ENCODE measurements around the gene SLC12A2. TPM values are rescaled to one million over a fixed set of nuclear protein-coding genes. Genes with fewer than 3 reads are reported as not detected.

Gene SLC12A2
- total and polyA plus RNA-seq, 2 of the 4 experiments (the other 2 are of a cell fraction), result 5.6 to 30.3 TPM

DNA sequence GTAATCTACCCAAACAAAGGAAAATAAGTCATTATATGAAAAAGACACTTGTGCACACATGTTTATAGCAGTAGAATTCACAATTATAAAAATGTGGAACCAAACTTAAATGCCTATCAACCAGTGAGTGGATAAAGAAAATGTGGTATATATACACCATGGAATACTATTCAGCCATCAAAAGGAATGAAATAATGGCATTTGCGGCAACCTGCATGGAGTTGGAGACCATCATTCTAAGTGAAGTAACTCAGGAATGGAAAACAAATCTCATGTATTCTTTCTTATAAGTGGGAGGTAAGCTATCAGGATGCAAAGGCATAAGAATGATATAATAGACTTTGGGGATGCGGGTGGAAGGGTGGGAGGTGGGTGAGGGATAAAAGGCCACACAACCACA is 34.6 kb downstream of the SLC12A2 start:
- Histone ChIP-seq H3K4ac (ENCODE audit: low read depth, low read length) (no peak overlapping the region), H4K5ac (ENCODE audit: low read depth, low read length) (no peak overlapping the region), H3K9ac (ENCODE audit: low read depth, low read length) (no peak overlapping the region), H2BK15ac (ENCODE audit: low read depth, low read length) (no peak overlapping the region), H3K4me1 (ENCODE audit: control insufficient read depth, insufficient read depth, low read length) (no peaks in the 10 kb centered on the region), H2AK5ac (ENCODE audit: low read depth, low read length) (no peak overlapping the region), H2AK9ac (replicated peaks; ENCODE audit: low read depth, low read length, poor library complexity) (no peak overlapping the region), H4K91ac (ENCODE audit: insufficient read depth, low read depth, low read length) (no peak overlapping the region), H3K14ac (replicated peaks; ENCODE audit: low read depth, low read length) (no peak overlapping the region), H3K36me3 (ENCODE audit: control insufficient read depth, insufficient read depth, low read length) (peaks cover 3% of the 10 kb centered on the region), H2BK20ac (ENCODE audit: low read depth, low read length) (no peak overlapping the region), H3K9me3 (ENCODE audit: control insufficient read depth, insufficient read depth, low read length) (no peaks in the 10 kb centered on the region), H2BK5ac (ENCODE audit: low read depth, low read length, poor library complexity, severe bottlenecking) (no peak overlapping the region), H3K56ac (ENCODE audit: extremely low read depth, insufficient read depth, low read length) (no peak overlapping the region), H3K27ac (ENCODE audit: insufficient read depth, low read length) (no peak overlapping the region), H3K23ac (ENCODE audit: low read depth, low read length) (no peak overlapping the region), H3K27me3 (ENCODE audit: control insufficient read depth, insufficient read depth, low read length) (no peaks in the 10 kb centered on the region), H3K4me3 (ENCODE audit: insufficient read depth, low read depth, low read length) (no peak overlapping the region), H3K79me1 (ENCODE audit: low read depth in 1 of 2, low read length in 2 of 2) (no peaks in the 10 kb centered on the region), H3K4me2 (ENCODE audit: low read depth, low read length) (no peak overlapping the region), H4K8ac (ENCODE audit: low read depth in 2 of 2, low read length in 2 of 2) (no peak overlapping the region), H4K20me1 (ENCODE audit: insufficient read depth, low read length) (no peaks in the 10 kb centered on the region), H2BK120ac (ENCODE audit: low read depth, low read length) (no peak overlapping the region), H3K9me1 (ENCODE audit: insufficient read depth, low read length) (no peaks in the 10 kb centered on the region), H2AFZ (replicated peaks; ENCODE audit: low read length, poor library complexity) (no peak overlapping the region), H3K18ac (ENCODE audit: low read depth, low read length) (no peak overlapping the region)
- intact Hi-C loops (cut with micrococcal nuclease) (no loop called here), dilution Hi-C loops (cut with HindIII; ENCODE audit: low sequenced_read_pairs, unreplicated experiment) (no loop called here), in situ Hi-C loops (cut with MboI; ENCODE audit: low sequenced_read_pairs) (no loop called here)
- no peak for TF ChIP-seq MAZ (IDR thresholded peaks at IDR 0.05; ENCODE audit: borderline replicate concordance, low read depth, low read length)
- TF ChIP-seq BHLHE40 (IDR thresholded peaks at IDR 0.05; ENCODE audit: low read depth, low read length), result no peak
- TF ChIP-seq, protein P1, sequence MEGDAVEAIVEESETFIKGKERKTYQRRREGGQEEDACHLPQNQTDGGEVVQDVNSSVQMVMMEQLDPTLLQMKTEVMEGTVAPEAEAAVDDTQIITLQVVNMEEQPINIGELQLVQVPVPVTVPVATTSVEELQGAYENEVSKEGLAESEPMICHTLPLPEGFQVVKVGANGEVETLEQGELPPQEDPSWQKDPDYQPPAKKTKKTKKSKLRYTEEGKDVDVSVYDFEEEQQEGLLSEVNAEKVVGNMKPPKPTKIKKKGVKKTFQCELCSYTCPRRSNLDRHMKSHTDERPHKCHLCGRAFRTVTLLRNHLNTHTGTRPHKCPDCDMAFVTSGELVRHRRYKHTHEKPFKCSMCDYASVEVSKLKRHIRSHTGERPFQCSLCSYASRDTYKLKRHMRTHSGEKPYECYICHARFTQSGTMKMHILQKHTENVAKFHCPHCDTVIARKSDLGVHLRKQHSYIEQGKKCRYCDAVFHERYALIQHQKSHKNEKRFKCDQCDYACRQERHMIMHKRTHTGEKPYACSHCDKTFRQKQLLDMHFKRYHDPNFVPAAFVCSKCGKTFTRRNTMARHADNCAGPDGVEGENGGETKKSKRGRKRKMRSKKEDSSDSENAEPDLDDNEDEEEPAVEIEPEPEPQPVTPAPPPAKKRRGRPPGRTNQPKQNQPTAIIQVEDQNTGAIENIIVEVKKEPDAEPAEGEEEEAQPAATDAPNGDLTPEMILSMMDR (conservative IDR thresholded peaks at IDR 0.05; ENCODE audit: low read depth, low read length), result no peak
- no peak for TF ChIP-seq RAD21 (IDR thresholded peaks at IDR 0.05; ENCODE audit: low read length)
- TF ChIP-seq, protein P2, sequence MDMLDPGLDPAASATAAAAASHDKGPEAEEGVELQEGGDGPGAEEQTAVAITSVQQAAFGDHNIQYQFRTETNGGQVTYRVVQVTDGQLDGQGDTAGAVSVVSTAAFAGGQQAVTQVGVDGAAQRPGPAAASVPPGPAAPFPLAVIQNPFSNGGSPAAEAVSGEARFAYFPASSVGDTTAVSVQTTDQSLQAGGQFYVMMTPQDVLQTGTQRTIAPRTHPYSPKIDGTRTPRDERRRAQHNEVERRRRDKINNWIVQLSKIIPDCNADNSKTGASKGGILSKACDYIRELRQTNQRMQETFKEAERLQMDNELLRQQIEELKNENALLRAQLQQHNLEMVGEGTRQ (IDR thresholded peaks at IDR 0.05; ENCODE audit: low read depth, low read length), result no peak
- WGBS, 2 experiments (ENCODE audit: extremely low coverage in 2 of 2, insufficient read length in 1 of 2), result 100% methylated on average over 1 of the region's 2 CpGs; no CpG with 5 or more reads in 1 of the 2 experiments
- no peak for ATAC-seq (ENCODE audit: low read depth)
- no peak for DNase-seq
- BruUV-seq (replicated peaks), result no TSS peak
- CTCF ChIA-PET, result no interaction called here
- POLR2A ChIA-PET (ENCODE audit: unreplicated experiment), result no interaction called here

Data from IMR-90 (cell line).